Brain microvascular endothelial cell (primary cell): Measurements from ENCODE around the gene GPS1.

Experiments used
- DNase-seq: peaks from one replicate; pipeline ENCODE4 v3.0.0-alpha.2; 2020
- H3K27ac ChIP-seq: fragments of 250-450 bp; sonication (Bioruptor Pico); 2 replicates; pipeline ENCODE4 v1.5.1; 2020; ENCODE audit warnings: mild to moderate bottlenecking, moderate library complexity
- H3K27me3 ChIP-seq: fragments of 250-450 bp; sonication (Bioruptor Pico); replicated peaks from 2 replicates; pipeline ENCODE4 v1.5.1; 2020; ENCODE audit warnings: mild to moderate bottlenecking
- H3K36me3 ChIP-seq: fragments of 250-450 bp; sonication (Bioruptor Pico); replicated peaks from 2 replicates; pipeline ENCODE4 v1.5.1; 2020; ENCODE audit warnings: mild to moderate bottlenecking
- H3K4me3 ChIP-seq: 2 replicates; pipeline ENCODE4 v1.5.1; 2011; ENCODE audit warnings: low read depth, mild to moderate bottlenecking, control low read depth, low read length, moderate library complexity
- in situ Hi-C: cut with HindIII; loops from 2 replicates; pipeline ENCODE4 v1.10.0; 2017; ENCODE audit warnings: low sequenced_read_pairs, low pct_ligation_motif_present
- TF ChIP-seq, protein P1 (sequence below): IDR thresholded peaks from 2 replicates; pipeline ENCODE4 v1.5.1; 2011; ENCODE audit warnings: low read depth, mild to moderate bottlenecking, moderate library complexity, low read length, control low read depth, inconsistent platforms; ENCODE audit errors: missing control alignments

The GPS1 gene

DNA sequence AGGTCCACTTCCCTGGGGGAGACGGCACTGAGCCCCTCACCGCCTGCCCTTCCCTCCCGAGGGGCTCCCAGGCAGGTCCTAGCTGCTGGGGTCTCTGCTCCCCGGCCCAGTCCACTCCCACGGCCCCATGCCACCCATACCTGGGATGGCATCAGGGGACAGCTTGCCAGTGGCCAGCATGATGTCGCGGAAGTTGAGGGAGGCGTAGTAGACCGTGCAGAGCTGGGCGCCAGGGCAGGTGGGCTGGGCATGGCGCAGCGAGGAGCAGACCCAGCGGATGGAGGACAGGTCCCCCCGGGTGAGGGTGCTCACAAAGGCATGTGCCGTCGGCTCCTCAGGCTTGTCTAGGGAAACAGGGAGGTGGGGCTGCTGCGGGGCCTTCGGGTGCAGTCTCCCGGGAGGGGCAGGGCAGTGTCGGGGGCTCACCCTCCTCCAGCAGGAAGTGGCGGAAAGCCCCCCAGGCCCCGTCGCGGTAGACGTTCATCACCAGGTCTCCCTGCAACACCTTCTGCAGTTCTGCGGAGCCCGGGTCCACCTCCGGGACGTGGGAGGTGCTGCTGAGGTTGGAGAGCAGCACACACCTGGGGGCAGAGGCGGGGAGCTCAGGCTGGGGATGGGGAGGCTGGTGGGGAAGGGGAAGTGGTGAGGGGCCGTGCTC is 32.8 kb downstream of the GPS1 start:
- H3K27me3 ChIP-seq = no peaks in the 10 kb centered on the region
- no peak overlapping the region for H3K4me3 ChIP-seq
- TF ChIP-seq, protein P1, sequence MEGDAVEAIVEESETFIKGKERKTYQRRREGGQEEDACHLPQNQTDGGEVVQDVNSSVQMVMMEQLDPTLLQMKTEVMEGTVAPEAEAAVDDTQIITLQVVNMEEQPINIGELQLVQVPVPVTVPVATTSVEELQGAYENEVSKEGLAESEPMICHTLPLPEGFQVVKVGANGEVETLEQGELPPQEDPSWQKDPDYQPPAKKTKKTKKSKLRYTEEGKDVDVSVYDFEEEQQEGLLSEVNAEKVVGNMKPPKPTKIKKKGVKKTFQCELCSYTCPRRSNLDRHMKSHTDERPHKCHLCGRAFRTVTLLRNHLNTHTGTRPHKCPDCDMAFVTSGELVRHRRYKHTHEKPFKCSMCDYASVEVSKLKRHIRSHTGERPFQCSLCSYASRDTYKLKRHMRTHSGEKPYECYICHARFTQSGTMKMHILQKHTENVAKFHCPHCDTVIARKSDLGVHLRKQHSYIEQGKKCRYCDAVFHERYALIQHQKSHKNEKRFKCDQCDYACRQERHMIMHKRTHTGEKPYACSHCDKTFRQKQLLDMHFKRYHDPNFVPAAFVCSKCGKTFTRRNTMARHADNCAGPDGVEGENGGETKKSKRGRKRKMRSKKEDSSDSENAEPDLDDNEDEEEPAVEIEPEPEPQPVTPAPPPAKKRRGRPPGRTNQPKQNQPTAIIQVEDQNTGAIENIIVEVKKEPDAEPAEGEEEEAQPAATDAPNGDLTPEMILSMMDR = no peak
- no peak overlapping the region for H3K27ac ChIP-seq
- no peak for DNase-seq
- H3K36me3 ChIP-seq = peaks cover 96% of the 10 kb centered on the region
- in situ Hi-C loops = no loop called here

DNA sequence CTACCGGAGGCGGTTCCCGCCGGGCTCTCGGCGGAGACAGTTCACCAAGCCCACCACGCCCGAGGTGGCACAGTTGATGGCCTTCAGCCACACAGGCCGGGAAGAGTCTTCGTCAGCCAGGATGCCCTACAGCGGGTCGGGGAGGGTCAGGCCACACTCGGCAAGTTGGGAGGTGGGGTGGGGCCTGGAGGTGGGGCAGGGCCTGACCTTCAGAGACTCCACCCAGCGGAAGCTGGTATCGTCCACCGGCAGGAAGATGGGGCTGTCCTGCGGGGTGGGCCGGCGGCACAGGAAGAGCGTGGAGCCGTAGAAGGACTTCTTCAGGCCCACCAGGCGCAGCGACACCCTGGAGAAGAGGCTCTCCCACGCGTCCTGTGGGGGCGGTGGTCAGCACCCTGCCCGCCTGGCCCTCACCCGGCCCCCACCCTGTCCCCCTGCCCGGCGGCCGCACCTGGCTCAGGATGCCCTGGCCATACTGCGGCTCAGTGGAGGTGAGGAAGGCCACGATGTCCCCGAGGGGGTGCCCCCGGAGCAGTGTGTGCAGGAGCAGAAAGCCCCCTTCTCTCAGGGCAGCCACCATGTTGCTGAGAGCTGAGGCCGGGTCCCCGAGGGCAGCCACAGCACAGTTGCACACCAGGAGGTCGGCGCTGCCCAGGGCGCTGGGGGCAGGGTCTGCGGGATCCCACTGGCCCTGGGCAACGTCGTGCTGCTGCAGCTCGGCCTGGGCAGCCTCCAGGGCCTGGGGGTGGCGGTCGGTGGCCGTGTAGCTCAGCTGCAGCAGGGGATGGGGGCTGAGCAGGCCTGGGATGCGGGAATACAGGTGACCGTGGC is 33.5 kb downstream of the GPS1 start:
- Histone ChIP-seq H3K27me3 (no peaks in the 10 kb centered on the region), H3K4me3 (no peak overlapping the region), H3K36me3 (peaks cover 96% of the 10 kb centered on the region), H3K27ac (no peak overlapping the region)
- TF ChIP-seq, protein P1 = no peak
- DNase-seq = no peak
- in situ Hi-C loops = no loop called here

DNA sequence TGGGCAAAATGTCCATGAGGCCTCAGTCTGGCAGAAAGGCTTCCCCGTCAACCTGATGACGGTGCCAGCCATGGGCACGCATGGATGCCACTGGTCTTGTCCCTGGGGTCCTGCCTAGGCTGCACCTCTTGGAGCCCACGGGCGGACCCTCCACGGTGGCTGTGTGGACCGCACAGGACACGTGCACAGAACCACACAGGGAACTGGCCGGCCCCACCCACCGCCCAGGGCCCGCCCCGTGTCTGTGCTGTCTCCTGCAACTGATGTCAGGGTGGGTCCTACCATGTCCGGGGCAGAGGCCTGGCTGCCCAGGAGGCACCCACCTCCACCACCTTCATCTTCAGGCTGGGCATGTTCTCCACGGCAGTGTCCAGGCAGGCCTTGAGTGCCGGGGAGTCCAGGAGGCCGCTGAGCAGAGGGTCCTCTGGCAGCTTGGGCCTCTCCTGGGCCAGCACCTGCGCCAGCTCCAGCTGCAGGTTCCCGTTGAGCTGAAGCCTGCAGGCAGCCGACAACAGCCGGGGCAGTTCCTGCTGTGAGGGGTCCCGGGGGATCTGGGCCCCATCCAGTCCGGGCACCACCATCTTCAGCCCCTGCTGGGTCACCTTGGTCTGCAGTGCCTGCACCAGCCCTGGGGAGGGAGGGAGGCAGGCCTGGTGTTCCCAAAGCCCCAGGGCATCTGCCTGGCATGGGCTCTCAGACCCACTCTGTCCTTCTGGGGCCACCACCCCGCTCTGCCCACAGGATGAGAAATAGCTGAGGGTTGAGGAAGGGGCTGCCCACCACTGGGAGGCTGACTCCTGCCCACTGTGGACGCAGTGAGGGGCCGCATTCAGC is 34.5 kb downstream of the GPS1 start:
- Histone ChIP-seq H3K27ac (no peak overlapping the region), H3K4me3 (no peak overlapping the region), H3K36me3 (peaks cover 97% of the 10 kb centered on the region), H3K27me3 (no peaks in the 10 kb centered on the region)
- in situ Hi-C loops = no loop called here
- TF ChIP-seq, protein P1 = no peak
- no peak for DNase-seq

DNA sequence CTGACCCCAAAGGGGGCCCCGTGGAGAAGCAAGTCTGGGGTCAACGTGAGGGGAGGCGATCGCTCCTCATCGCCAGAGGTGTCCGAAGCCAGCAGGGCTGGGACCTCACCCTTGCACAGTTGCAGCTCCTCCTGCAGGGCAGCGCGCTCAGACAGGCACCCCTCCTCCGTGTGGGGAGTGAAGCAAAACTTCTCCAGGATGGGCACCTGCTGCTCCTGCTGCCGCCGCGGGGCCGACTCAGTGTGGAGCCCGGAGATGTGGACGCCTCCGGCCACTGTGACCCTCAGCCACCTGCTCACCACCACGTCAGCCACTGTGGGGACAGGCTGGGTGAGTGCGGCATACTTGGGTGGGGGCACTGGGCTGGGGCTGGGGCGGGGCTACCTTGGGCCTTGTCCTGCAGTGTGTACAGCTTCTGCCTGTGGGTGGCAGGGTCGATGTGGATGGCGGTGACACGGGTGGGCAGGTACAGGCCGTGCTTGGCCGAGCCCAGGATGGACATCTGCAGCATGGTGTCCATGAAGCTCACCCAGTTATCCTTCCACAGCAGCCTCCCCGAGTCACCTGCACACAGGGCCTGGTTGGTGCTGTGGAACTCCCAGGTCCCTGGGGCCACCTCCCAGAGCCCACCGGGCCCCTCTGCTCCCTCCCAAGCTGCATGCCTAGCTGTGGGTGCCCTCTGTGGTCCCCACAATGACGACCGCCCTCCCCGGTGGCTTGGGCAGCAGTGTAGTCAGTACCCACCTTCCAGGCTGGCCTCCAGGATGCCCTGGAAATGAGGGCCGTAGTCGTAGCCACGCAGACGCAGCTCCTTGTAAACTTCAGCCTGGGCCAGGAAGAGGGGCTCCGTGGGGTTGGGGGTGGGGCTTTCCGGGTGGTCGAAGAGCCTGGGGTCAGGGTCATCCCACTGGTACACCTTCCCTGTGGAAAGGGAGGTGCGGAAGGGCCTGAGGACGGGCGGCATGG is 35.5 kb downstream of the GPS1 start:
- no peak for DNase-seq
- H3K27me3 ChIP-seq = no peaks in the 10 kb centered on the region
- in situ Hi-C loops = no loop called here
- H3K4me3 ChIP-seq = no peak overlapping the region
- TF ChIP-seq, protein P1 = no peak
- H3K27ac ChIP-seq = no peak overlapping the region
- H3K36me3 ChIP-seq = peaks cover 99% of the 10 kb centered on the region
